Epithelial cell of prostate (primary cell): ENCODE measurements around the gene TP53BP1.

Experiments
- DNase-seq: peaks from one replicate; pipeline ENCODE4 v3.0.0-alpha.2; 2011; ENCODE audit warnings: low read depth, low spot score
- H3K27ac ChIP-seq: fragments of 450-650 bp; 2 replicates; pipeline ENCODE4 v1.5.1; 2017; ENCODE audit warnings: mild to moderate bottlenecking

TP53BP1 gene

GRCh38 chr15:43493703-43494472, 932 bp upstream of the TP53BP1 start:
- no peak for DNase-seq
- H3K27ac ChIP-seq = no peak overlapping the region

- peak overlapping the region; percentile 11 for H3K27ac ChIP-seq
- no peak for DNase-seq
Measured at GRCh38 chr15:43492266-43492665, 690 bp downstream of the TP53BP1 start.

GRCh38 chr15:43489191-43489590, 3.8 kb downstream of the TP53BP1 start:
- H3K27ac ChIP-seq = no peak overlapping the region
- no peak for DNase-seq

- H3K27ac ChIP-seq = no peak overlapping the region
- no peak for DNase-seq
Measured at GRCh38 chr15:43488790-43489189, 4.2 kb downstream of the TP53BP1 start.

- no peak overlapping the region for H3K27ac ChIP-seq
- DNase-seq = no peak
Measured at GRCh38 chr15:43487271-43487895, 5.6 kb downstream of the TP53BP1 start.

GRCh38 chr15:43484455-43484854, 8.5 kb downstream of the TP53BP1 start:
- DNase-seq = no peak
- no peak overlapping the region for H3K27ac ChIP-seq

- no peak for DNase-seq
Measured at GRCh38 chr15:43483297-43484128, 9.4 kb downstream of the TP53BP1 start.

GRCh38 chr15:43473885-43474284, 19.1 kb downstream of the TP53BP1 start:
- no peak overlapping the region for H3K27ac ChIP-seq
- DNase-seq = no peak

More at GRCh38 chr15:43483297-43484128, 9.4 kb downstream of the TP53BP1 start:
- no peak overlapping the region for H3K27ac ChIP-seq

- DNase-seq = no peak
- H3K27ac ChIP-seq = no peak overlapping the region
Measured at GRCh38 chr15:43471975-43472374, 21.0 kb downstream of the TP53BP1 start.

- no peak for DNase-seq
- no peak overlapping the region for H3K27ac ChIP-seq
Measured at GRCh38 chr15:43469867-43470266, 23.1 kb downstream of the TP53BP1 start.

- H3K27ac ChIP-seq = peak overlapping the region; percentile 73
- peak; percentile 8 for DNase-seq
Measured at GRCh38 chr15:43465100-43465499, 27.9 kb downstream of the TP53BP1 start.

GRCh38 chr15:43463998-43464397, 29.0 kb downstream of the TP53BP1 start:
- H3K27ac ChIP-seq = peak overlapping the region; percentile 73
- no peak for DNase-seq

- no peak overlapping the region for H3K27ac ChIP-seq
- no peak for DNase-seq
Measured at GRCh38 chr15:43463507-43463906, 29.4 kb downstream of the TP53BP1 start.

- H3K27ac ChIP-seq = no peak overlapping the region
- no peak for DNase-seq
Measured at GRCh38 chr15:43449981-43450380, 43.0 kb downstream of the TP53BP1 start.

GRCh38 chr15:43446344-43446743, 46.6 kb downstream of the TP53BP1 start:
- no peak overlapping the region for H3K27ac ChIP-seq
- DNase-seq = no peak

- DNase-seq = no peak
- H3K27ac ChIP-seq = peak overlapping the region; percentile 65
Measured at GRCh38 chr15:43441316-43441715, 51.6 kb downstream of the TP53BP1 start.

GRCh38 chr15:43440721-43441281, 52.2 kb downstream of the TP53BP1 start:
- peak overlapping the region; percentile 65 for H3K27ac ChIP-seq
- DNase-seq = peak; percentile 78

GRCh38 chr15:43439268-43439667, 53.7 kb downstream of the TP53BP1 start:
- no peak overlapping the region for H3K27ac ChIP-seq

GRCh38 chr15:43436395-43436794, 56.6 kb downstream of the TP53BP1 start:
- DNase-seq = no peak
- no peak overlapping the region for H3K27ac ChIP-seq

More at GRCh38 chr15:43439268-43439667, 53.7 kb downstream of the TP53BP1 start:
- no peak for DNase-seq

GRCh38 chr15:43434446-43434845, 58.5 kb downstream of the TP53BP1 start:
- no peak for DNase-seq
- no peak overlapping the region for H3K27ac ChIP-seq
